Measurements from ENCODE around the gene NTRK2. TPM values are rescaled to one million over a fixed set of nuclear protein-coding genes. Genes with fewer than 3 reads are reported as not detected.

NTRK2 gene
- total RNA-seq, 1 donor from 2014 or later, result 0.02 TPM

- H3K4me1 ChIP-seq, result no peaks in the 10 kb centered on the region
- H3K4me3 ChIP-seq, result no peak overlapping the region
- Mint-ChIP-seq H3K27ac (no peak overlapping the region), H3K4me3 (no peak overlapping the region), H3K4me1 (peaks cover 4% of the 10 kb centered on the region), H3K36me3 (no peaks in the 10 kb centered on the region), H3K9me3 (no peaks in the 10 kb centered on the region), H3K27me3 (ENCODE audit: insufficient read depth, low read depth) (peaks cover 2% of the 10 kb centered on the region)
- TF ChIP-seq EZH2 (IDR thresholded peaks at IDR 0.05) (no peak), CTCF (IDR thresholded peaks at IDR 0.05) (no peak), EZH2phosphoT487 (IDR thresholded peaks at IDR 0.05) (no peak)
- no peaks in the 10 kb centered on the region for H3K9me3 ChIP-seq (ENCODE audit: low read depth)
- H3K4me2 ChIP-seq, result no peak overlapping the region
- no peaks in the 10 kb centered on the region for H4K20me1 ChIP-seq (ENCODE audit: low read depth)
- no peaks in the 10 kb centered on the region for H3K27me3 ChIP-seq
- H3K36me3 ChIP-seq, result no peaks in the 10 kb centered on the region
- H3F3A ChIP-seq (ENCODE audit: low read depth), result no peaks in the 10 kb centered on the region
- H3K27ac ChIP-seq, result no peak overlapping the region
- H2AFZ ChIP-seq (replicated peaks), result no peak overlapping the region
- H3K9ac ChIP-seq, result no peak overlapping the region
- no peaks in the 10 kb centered on the region for H3K79me2 ChIP-seq (ENCODE audit: low read depth)
- no peak for DNase-seq (ENCODE audit: low spot score)
Observed at GRCh38 chr9:84796404-84796803, 126.9 kb downstream of the NTRK2 start.

GRCh38 chr9:84799251-84799650, 129.7 kb downstream of the NTRK2 start:
- Histone ChIP-seq H3K4me2 (no peak overlapping the region), H3K9me3 (ENCODE audit: low read depth) (no peaks in the 10 kb centered on the region), H3F3A (ENCODE audit: low read depth) (no peaks in the 10 kb centered on the region), H3K4me3 (no peak overlapping the region), H3K9ac (no peak overlapping the region), H4K20me1 (ENCODE audit: low read depth) (no peaks in the 10 kb centered on the region), H3K27me3 (no peaks in the 10 kb centered on the region), H3K27ac (no peak overlapping the region), H3K36me3 (no peaks in the 10 kb centered on the region), H3K4me1 (no peaks in the 10 kb centered on the region), H3K79me2 (ENCODE audit: low read depth) (no peaks in the 10 kb centered on the region), H2AFZ (replicated peaks) (no peak overlapping the region)
- Mint-ChIP-seq H3K9me3 (no peaks in the 10 kb centered on the region), H3K4me3 (no peak overlapping the region), H3K4me1 (no peaks in the 10 kb centered on the region), H3K36me3 (no peaks in the 10 kb centered on the region), H3K27ac (no peak overlapping the region), H3K27me3 (ENCODE audit: insufficient read depth, low read depth) (peaks cover 2% of the 10 kb centered on the region)
- no peak for TF ChIP-seq EZH2 (IDR thresholded peaks at IDR 0.05)
- no peak for TF ChIP-seq CTCF (IDR thresholded peaks at IDR 0.05)
- TF ChIP-seq EZH2phosphoT487 (IDR thresholded peaks at IDR 0.05), result no peak
- no peak for DNase-seq (ENCODE audit: low spot score)

- Histone ChIP-seq H3K9ac (no peak overlapping the region), H3K4me1 (peaks cover 4% of the 10 kb centered on the region), H4K20me1 (ENCODE audit: low read depth) (no peaks in the 10 kb centered on the region), H3K27me3 (no peaks in the 10 kb centered on the region), H3K9me3 (ENCODE audit: low read depth) (no peaks in the 10 kb centered on the region), H3K4me3 (no peak overlapping the region), H3K79me2 (ENCODE audit: low read depth) (no peaks in the 10 kb centered on the region), H3K27ac (no peak overlapping the region), H3K36me3 (no peaks in the 10 kb centered on the region), H3K4me2 (no peak overlapping the region), H2AFZ (replicated peaks) (no peak overlapping the region), H3F3A (ENCODE audit: low read depth) (no peaks in the 10 kb centered on the region)
- H3K36me3 Mint-ChIP-seq, result no peaks in the 10 kb centered on the region
- no peak overlapping the region for H3K4me3 Mint-ChIP-seq
- H3K4me1 Mint-ChIP-seq, result peaks cover 15% of the 10 kb centered on the region
- DNase-seq (ENCODE audit: low spot score), result no peak
- H3K27me3 Mint-ChIP-seq (ENCODE audit: insufficient read depth, low read depth), result no peaks in the 10 kb centered on the region
- TF ChIP-seq EZH2 (IDR thresholded peaks at IDR 0.05) (no peak), CTCF (IDR thresholded peaks at IDR 0.05) (no peak), EZH2phosphoT487 (IDR thresholded peaks at IDR 0.05) (no peak)
- H3K9me3 Mint-ChIP-seq, result no peaks in the 10 kb centered on the region
- no peak overlapping the region for H3K27ac Mint-ChIP-seq
Observed at GRCh38 chr9:84804951-84805694, 135.6 kb downstream of the NTRK2 start.

Measured in neural progenitor cell (in vitro differentiated cells).